ENCODE measurements around the gene CCDC77.
"Not testable (repeated sequence)": the region's sequence is repeated elsewhere in the genome, so short reads cannot be mapped to it uniquely, and the experiment has no call there.

The CCDC77 gene

GRCh38 chr12:389142-390096 lies 12.0 kb upstream of the CCDC77 start, which contains the start of gene KDM5A:
TSS of gene KDM5A (minus strand) at chr12:389320. CDS start at chr12:389091, 229 bp downstream.
- no peaks in the 10 kb centered on the region for H3K9me3 ChIP-seq (ENCODE audit: control insufficient read depth, low read length)
- H3K27ac ChIP-seq (ENCODE audit: insufficient read depth, low read depth, low read length, poor library complexity, severe bottlenecking) = peak within 1 kb of the TSS; percentile 99
- no peaks in the 10 kb centered on the region for H3K36me3 ChIP-seq (ENCODE audit: control insufficient read depth, insufficient read depth, low read length)
- H3K4me3 ChIP-seq (ENCODE audit: insufficient read depth, low read depth, low read length) = peak within 1 kb of the TSS; percentile 85
- H3K27me3 ChIP-seq (ENCODE audit: control insufficient read depth, insufficient read depth, low read length, poor library complexity, severe bottlenecking) = no peaks in the 10 kb centered on the region
- no peaks in the 10 kb centered on the region for H3K4me1 ChIP-seq (ENCODE audit: control insufficient read depth, insufficient read depth, low read length)
- 1% methylated on average over 53 of the region's 53 CpGs for WGBS, 2 experiments

GRCh38 chr12:400828-401227 lies 616 bp upstream of the CCDC77 start:
- H3K27me3 ChIP-seq (ENCODE audit: control insufficient read depth, insufficient read depth, low read length, poor library complexity, severe bottlenecking) = no peaks in the 10 kb centered on the region
- 81 to 84% methylated on average over 7 to 8 of the region's 8 CpGs for WGBS, 2 experiments
- peak overlapping the region; percentile 89 for H3K4me3 ChIP-seq (ENCODE audit: insufficient read depth, low read depth, low read length)

DNA sequence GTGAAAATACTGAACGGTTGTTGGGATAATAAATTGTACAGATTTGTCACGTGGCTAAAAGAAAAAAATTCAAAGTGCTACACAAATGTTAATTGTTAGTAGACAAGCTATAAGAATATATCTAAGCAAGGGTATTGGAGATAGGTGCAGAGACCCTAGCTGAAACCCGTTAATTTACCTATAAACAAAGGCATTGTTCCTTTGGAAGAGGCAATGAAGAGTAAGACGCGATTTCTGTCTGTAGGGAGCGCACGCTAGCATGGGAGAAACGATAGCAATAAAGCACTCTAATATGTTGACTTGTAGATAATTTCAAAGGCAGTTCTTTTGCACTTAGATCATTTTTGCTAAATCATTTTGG lies 565 bp downstream of the CCDC77 start:
- WGBS, 2 experiments = 0% methylated on average over 6 to 8 of the region's 8 CpGs

More at GRCh38 chr12:400828-401227, 616 bp upstream of the CCDC77 start:
- no peaks in the 10 kb centered on the region for H3K36me3 ChIP-seq (ENCODE audit: control insufficient read depth, insufficient read depth, low read length)
- no peaks in the 10 kb centered on the region for H3K9me3 ChIP-seq (ENCODE audit: control insufficient read depth, low read length)
- H3K27ac ChIP-seq (ENCODE audit: insufficient read depth, low read depth, low read length, poor library complexity, severe bottlenecking) = no peak overlapping the region
- peaks cover 5% of the 10 kb centered on the region for H3K4me1 ChIP-seq (ENCODE audit: control insufficient read depth, insufficient read depth, low read length)

GRCh38 chr12:414859-415258 lies 13.4 kb downstream of the CCDC77 start:
- no peak overlapping the region for H3K27ac ChIP-seq (ENCODE audit: insufficient read depth, low read depth, low read length, poor library complexity, severe bottlenecking)
- no peaks in the 10 kb centered on the region for H3K4me1 ChIP-seq (ENCODE audit: control insufficient read depth, insufficient read depth, low read length)
- H3K4me3 ChIP-seq (ENCODE audit: insufficient read depth, low read depth, low read length) = no peak overlapping the region
- WGBS, 2 experiments = 97 to 100% methylated on average over 2 of the region's 2 CpGs
- H3K9me3 ChIP-seq (ENCODE audit: control insufficient read depth, low read length) = no peaks in the 10 kb centered on the region
- no peaks in the 10 kb centered on the region for H3K27me3 ChIP-seq (ENCODE audit: control insufficient read depth, insufficient read depth, low read length, poor library complexity, severe bottlenecking)
- peaks cover 60% of the 10 kb centered on the region for H3K36me3 ChIP-seq (ENCODE audit: control insufficient read depth, insufficient read depth, low read length)

More for the DNA sequence above, 565 bp downstream of the CCDC77 start:
- Histone ChIP-seq H3K27ac (ENCODE audit: insufficient read depth, low read depth, low read length, poor library complexity, severe bottlenecking) (peak overlapping the region; percentile 84), H3K36me3 (ENCODE audit: control insufficient read depth, insufficient read depth, low read length) (peaks cover 5% of the 10 kb centered on the region), H3K4me3 (ENCODE audit: insufficient read depth, low read depth, low read length) (peak overlapping the region; percentile 89), H3K4me1 (ENCODE audit: control insufficient read depth, insufficient read depth, low read length) (peaks cover 5% of the 10 kb centered on the region), H3K9me3 (ENCODE audit: control insufficient read depth, low read length) (no peaks in the 10 kb centered on the region), H3K27me3 (ENCODE audit: control insufficient read depth, insufficient read depth, low read length, poor library complexity, severe bottlenecking) (no peaks in the 10 kb centered on the region)

GRCh38 chr12:418432-418831 lies 17.0 kb downstream of the CCDC77 start:
- WGBS, 2 experiments = 94 to 97% methylated on average over 5 to 6 of the region's 6 CpGs
- Histone ChIP-seq H3K27me3 (ENCODE audit: control insufficient read depth, insufficient read depth, low read length, poor library complexity, severe bottlenecking) (no peaks in the 10 kb centered on the region), H3K4me1 (ENCODE audit: control insufficient read depth, insufficient read depth, low read length) (no peaks in the 10 kb centered on the region), H3K36me3 (ENCODE audit: control insufficient read depth, insufficient read depth, low read length) (peaks cover 32% of the 10 kb centered on the region), H3K9me3 (ENCODE audit: control insufficient read depth, low read length) (no peaks in the 10 kb centered on the region), H3K27ac (ENCODE audit: insufficient read depth, low read depth, low read length, poor library complexity, severe bottlenecking) (no peak overlapping the region), H3K4me3 (ENCODE audit: insufficient read depth, low read depth, low read length) (no peak overlapping the region)

GRCh38 chr12:422526-422925 lies 21.1 kb downstream of the CCDC77 start:
- peaks cover 30% of the 10 kb centered on the region for H3K36me3 ChIP-seq (ENCODE audit: control insufficient read depth, insufficient read depth, low read length)
- H3K4me1 ChIP-seq (ENCODE audit: control insufficient read depth, insufficient read depth, low read length) = no peaks in the 10 kb centered on the region
- no peak overlapping the region for H3K4me3 ChIP-seq (ENCODE audit: insufficient read depth, low read depth, low read length)
- H3K27me3 ChIP-seq (ENCODE audit: control insufficient read depth, insufficient read depth, low read length, poor library complexity, severe bottlenecking) = no peaks in the 10 kb centered on the region
- 87 to 90% methylated on average over 3 of the region's 3 CpGs for WGBS, 2 experiments
- no peak overlapping the region for H3K27ac ChIP-seq (ENCODE audit: insufficient read depth, low read depth, low read length, poor library complexity, severe bottlenecking)
- no peaks in the 10 kb centered on the region for H3K9me3 ChIP-seq (ENCODE audit: control insufficient read depth, low read length)

GRCh38 chr12:435737-436136 lies 34.3 kb downstream of the CCDC77 start:
- not testable (repeated sequence) for H3K27me3 ChIP-seq (ENCODE audit: control insufficient read depth, insufficient read depth, low read length, poor library complexity, severe bottlenecking); H3K27ac ChIP-seq (ENCODE audit: insufficient read depth, low read depth, low read length, poor library complexity, severe bottlenecking); H3K4me3 ChIP-seq (ENCODE audit: insufficient read depth, low read depth, low read length); H3K9me3 ChIP-seq (ENCODE audit: control insufficient read depth, low read length); H3K4me1 ChIP-seq (ENCODE audit: control insufficient read depth, insufficient read depth, low read length)
- peaks cover 42% of the 10 kb centered on the region for H3K36me3 ChIP-seq (ENCODE audit: control insufficient read depth, insufficient read depth, low read length)
- WGBS, 2 experiments = 90 to 100% methylated on average over 2 of the region's 2 CpGs

GRCh38 chr12:442235-442884 lies 40.9 kb downstream of the CCDC77 start:
- 61 to 65% methylated on average over 16 of the region's 16 CpGs for WGBS, 2 experiments
- no peaks in the 10 kb centered on the region for H3K27me3 ChIP-seq (ENCODE audit: control insufficient read depth, insufficient read depth, low read length, poor library complexity, severe bottlenecking)
- no peak overlapping the region for H3K4me3 ChIP-seq (ENCODE audit: insufficient read depth, low read depth, low read length)
- no peaks in the 10 kb centered on the region for H3K4me1 ChIP-seq (ENCODE audit: control insufficient read depth, insufficient read depth, low read length)
- H3K9me3 ChIP-seq (ENCODE audit: control insufficient read depth, low read length) = no peaks in the 10 kb centered on the region
- no peak overlapping the region for H3K27ac ChIP-seq (ENCODE audit: insufficient read depth, low read depth, low read length, poor library complexity, severe bottlenecking)
- H3K36me3 ChIP-seq (ENCODE audit: control insufficient read depth, insufficient read depth, low read length) = peaks cover 13% of the 10 kb centered on the region

GRCh38 chr12:447141-447540 lies 45.7 kb downstream of the CCDC77 start:
- no peaks in the 10 kb centered on the region for H3K9me3 ChIP-seq (ENCODE audit: control insufficient read depth, low read length)
- H3K27me3 ChIP-seq (ENCODE audit: control insufficient read depth, insufficient read depth, low read length, poor library complexity, severe bottlenecking) = no peaks in the 10 kb centered on the region
- H3K27ac ChIP-seq (ENCODE audit: insufficient read depth, low read depth, low read length, poor library complexity, severe bottlenecking) = no peak overlapping the region
- no peaks in the 10 kb centered on the region for H3K4me1 ChIP-seq (ENCODE audit: control insufficient read depth, insufficient read depth, low read length)
- no peak overlapping the region for H3K4me3 ChIP-seq (ENCODE audit: insufficient read depth, low read depth, low read length)
- 92 to 94% methylated on average over 1 of the region's 1 CpG for WGBS, 2 experiments
- H3K36me3 ChIP-seq (ENCODE audit: control insufficient read depth, insufficient read depth, low read length) = no peaks in the 10 kb centered on the region

- no peak overlapping the region for H3K4me3 ChIP-seq (ENCODE audit: insufficient read depth, low read depth, low read length)
- no peaks in the 10 kb centered on the region for H3K27me3 ChIP-seq (ENCODE audit: control insufficient read depth, insufficient read depth, low read length, poor library complexity, severe bottlenecking)
- H3K27ac ChIP-seq (ENCODE audit: insufficient read depth, low read depth, low read length, poor library complexity, severe bottlenecking) = no peak overlapping the region
- no peaks in the 10 kb centered on the region for H3K9me3 ChIP-seq (ENCODE audit: control insufficient read depth, low read length)
- H3K4me1 ChIP-seq (ENCODE audit: control insufficient read depth, insufficient read depth, low read length) = no peaks in the 10 kb centered on the region
- WGBS, 2 experiments = 85 to 86% methylated on average over 4 of the region's 4 CpGs
- no peaks in the 10 kb centered on the region for H3K36me3 ChIP-seq (ENCODE audit: control insufficient read depth, insufficient read depth, low read length)
These were observed 47.8 kb downstream of the CCDC77 start for GRCh38 chr12:449203-449602.

Data from ectodermal cell (in vitro differentiated cells).